Frontal cortex (tissue), 4 donors: ENCODE data around the gene RNF181. TPM values are rescaled to one million over a fixed set of nuclear protein-coding genes. Genes with fewer than 3 reads are reported as not detected.

Source experiments
- DNase-seq, 2 donors: peaks; one replicate each; pipeline ENCODE4 v3.0.0; 2012; ENCODE audit warnings: low spot score in 2 of 2
- FAIRE-seq: peaks from 2 replicates; lab custom pipeline; 2012; peaks lifted over from hg19 to GRCh38; lab: Jason Lieb, UNC
- total RNA-seq: library from RNA; depleted of rRNA; stranded (reverse); fragments of >200 nt; gene quantifications from one replicate; pipeline ENCODE4 v1.2.3, GENCODE V29; 2014
- donor health status: control.
- donor health status: control.
- donor health status: control.

Gene RNF181
- total RNA-seq, 1 donor from 2014 or later: 51.8 TPM

GRCh38 chr2:85575739-85576138 is 19.8 kb upstream of the RNF181 start:
- DNase-seq: no peak
- FAIRE-seq: no peak

DNA sequence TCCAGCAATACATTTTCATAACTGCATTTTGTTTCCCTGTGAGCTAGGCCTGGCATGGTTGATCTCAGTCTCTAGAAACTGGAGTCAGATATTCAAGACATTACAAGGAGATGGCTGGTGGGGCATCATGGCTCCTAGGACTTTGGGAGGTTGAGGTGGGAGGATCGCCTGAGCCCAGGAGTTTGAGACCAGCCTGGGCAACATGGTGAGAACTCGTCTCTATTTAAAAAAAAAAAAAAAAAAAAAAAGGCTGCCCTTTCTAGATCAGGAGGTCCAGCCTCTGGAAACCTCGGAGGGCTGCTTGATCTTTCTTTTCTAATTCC is 18.5 kb upstream of the RNF181 start:
- no peak for FAIRE-seq
- no peak for DNase-seq

DNA sequence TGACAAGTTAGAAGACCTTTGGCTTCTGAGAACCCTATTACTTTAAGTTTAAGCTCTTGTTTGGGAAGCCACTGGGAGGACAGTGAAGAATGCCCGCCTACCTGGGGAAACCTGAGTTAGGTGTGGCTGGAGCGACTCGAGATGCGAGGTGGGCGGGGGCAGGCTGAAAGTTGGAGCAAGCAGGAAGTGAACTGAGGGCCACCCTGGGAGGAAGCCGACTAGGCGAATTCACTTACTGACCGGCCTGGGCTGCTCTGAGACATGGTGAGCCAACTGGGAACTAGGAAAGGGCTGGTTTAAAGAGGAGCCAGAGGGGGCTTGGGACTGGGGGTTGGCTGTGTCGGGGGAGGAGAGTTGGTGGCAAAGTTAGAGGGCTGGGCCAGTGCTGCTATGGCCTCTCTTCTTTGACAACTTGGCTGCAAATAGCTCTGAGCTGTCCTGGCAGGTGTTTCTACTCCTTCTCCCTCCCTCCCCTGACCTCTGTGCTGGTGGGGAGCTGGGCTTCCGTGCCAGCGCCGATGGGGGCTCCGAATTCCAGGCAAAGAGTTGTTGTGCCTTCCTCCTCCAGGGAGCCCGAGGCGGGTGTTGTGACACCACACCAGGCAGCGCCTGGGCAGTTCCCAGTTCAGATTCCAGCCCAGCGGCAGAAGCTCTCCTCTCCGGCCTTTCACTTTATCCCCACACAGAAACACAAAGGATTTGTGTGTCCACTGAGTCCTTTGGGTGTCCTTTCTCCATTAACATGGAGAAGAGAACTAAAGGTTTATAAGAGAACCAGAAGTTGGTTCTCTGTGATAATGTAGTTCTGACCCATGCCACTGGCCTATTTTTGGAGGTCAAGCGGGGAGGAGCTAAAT is 17.9 kb upstream of the RNF181 start, which contains the start of gene VAMP8:
Gene VAMP8 (plus strand): TSS at position 201 of the 857 bp plus-strand sequence. CDS start 61 bp downstream, at position 262.
- DNase-seq (no peak), FAIRE-seq (no peak)

GRCh38 chr2:85578243-85579180 is 17.0 kb upstream of the RNF181 start:
- DNase-seq (no peak), FAIRE-seq (no peak)

DNA sequence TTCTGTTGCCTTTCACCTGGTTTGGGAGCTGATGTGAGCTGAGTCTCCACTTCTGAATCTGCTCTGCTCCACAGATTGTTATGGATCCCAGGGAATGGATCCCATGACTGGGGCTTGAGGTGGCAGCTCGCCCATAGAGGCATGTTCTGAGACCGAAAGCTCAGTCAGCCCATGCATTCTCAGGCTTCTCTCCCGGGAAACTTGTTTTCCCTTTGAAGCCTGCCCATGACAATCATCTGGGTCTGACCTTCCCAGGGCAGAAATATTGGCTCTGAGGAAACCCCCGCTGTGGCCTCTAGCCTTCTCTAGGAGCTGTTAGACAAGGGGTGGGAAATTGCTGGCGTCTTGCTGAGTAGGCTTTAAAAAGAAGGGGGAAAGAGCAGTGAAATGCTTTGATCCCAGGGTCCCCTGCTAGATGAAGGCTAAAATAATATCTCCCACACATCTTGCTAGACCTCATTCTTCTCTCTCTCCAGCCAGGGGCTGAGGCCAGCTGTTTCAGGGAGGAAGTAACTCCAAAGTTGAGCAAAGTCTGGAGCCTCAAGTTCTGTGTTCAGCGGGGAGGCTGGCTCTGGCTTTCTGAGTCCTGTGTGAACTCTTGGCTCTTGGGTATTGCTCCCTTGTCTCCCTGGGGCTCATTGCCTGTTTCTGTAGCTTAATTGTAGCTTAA is 16.1 kb upstream of the RNF181 start:
- DNase-seq (peak; percentile 34 to 49), FAIRE-seq (no peak)

- FAIRE-seq (no peak), DNase-seq (no peak)
These were observed 15.3 kb upstream of the RNF181 start for GRCh38 chr2:85580206-85580605.

DNA sequence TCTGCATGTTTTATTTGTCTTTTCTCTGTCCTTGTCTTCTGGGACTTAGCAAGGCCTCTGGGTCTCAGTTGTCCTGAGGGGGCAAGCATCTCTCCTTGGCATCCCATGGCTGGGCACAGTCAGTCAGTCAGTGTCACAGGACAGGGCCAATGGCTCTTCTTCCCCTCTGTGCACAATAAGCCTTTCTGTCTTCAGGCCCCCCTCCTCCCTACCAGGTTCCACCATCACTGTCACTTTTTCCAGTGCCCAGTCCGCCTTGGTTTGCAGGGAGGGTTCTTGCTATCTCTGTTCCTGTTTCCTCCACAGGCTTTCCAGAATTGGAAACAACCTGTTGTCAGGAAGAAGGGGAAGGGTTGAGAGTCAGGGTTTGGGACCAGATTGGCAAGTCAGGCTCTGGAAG is 13.1 kb upstream of the RNF181 start:
- DNase-seq: no peak

GRCh38 chr2:85583667-85584353 is 11.7 kb upstream of the RNF181 start:
- DNase-seq (no peak), FAIRE-seq (no peak)

More for the DNA sequence above, 13.1 kb upstream of the RNF181 start:
- no peak for FAIRE-seq

DNA sequence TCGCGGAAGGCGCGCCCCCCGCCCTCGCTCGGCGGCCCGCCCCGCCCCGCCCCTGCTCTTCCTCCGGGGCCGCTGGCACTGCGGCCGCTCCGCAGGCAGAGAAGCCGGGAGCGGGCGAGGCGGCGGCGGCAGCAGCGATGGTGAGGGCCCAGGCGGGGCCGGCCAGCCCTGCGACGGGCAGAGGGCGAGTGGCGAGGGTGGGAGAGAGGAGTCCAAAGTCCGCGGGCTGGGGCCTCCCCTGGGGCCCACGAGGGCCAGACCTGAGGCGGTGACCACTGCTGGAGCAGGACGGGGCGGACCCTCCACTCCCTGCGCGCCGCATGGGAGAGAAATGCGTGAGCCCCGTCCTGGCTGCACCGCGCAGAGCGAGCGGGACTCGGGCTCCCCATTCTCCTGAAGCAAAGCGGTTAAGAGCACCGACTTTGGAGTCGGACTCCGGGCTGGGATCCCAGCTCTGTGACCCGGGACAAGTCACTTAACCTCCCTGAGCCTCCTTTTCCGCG is 11.1 kb upstream of the RNF181 start, which contains the start of gene VAMP5:
Gene VAMP5 (plus strand): TSS at position 78 of the 503 bp plus-strand sequence. CDS start 60 bp downstream, at position 138.
- DNase-seq (peak; percentile 49 to 62), FAIRE-seq (no peak)

GRCh38 chr2:85584857-85585780 is 10.4 kb upstream of the RNF181 start:
- peak in 1 of 2 donors; percentile 39 for DNase-seq
- FAIRE-seq: no peak

DNA sequence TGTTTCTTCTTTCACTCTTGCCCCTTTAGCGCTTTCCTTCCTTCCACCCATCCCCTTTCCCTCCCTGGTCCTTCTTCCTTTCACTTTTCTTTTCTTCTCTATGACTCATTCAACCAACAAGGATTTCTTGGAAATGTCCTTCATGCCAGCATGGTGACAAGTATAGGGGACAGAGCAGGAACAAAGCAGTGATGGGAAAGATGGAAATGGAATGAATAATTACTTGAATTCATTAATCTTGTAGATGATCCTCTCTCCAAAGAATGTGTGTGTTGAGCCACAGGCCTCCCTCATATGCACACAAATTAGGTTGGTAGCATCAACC is 9.8 kb upstream of the RNF181 start:
- DNase-seq: peak in 1 of 2 donors; percentile 55
- no peak for FAIRE-seq

DNA sequence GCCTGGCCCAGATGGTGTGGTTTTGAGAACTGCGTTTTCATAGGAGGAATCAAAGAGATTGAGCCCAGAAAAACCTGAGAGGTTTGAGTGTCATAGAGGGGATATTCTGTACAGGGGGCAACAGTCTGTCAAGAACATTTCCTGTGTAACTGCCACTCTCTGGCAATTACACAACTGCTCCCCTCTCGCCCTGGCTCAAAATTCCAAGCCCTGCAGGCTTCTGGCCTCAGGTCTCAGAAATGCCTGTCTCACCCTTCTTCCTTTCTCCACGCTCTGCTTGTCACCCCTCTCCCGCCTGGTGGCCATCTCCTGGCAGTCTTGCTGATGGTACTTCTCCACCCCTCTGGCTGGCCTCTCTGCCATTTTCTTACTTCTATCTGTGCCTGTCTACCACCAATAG is 7.3 kb upstream of the RNF181 start:
- DNase-seq (no peak), FAIRE-seq (no peak)

DNA sequence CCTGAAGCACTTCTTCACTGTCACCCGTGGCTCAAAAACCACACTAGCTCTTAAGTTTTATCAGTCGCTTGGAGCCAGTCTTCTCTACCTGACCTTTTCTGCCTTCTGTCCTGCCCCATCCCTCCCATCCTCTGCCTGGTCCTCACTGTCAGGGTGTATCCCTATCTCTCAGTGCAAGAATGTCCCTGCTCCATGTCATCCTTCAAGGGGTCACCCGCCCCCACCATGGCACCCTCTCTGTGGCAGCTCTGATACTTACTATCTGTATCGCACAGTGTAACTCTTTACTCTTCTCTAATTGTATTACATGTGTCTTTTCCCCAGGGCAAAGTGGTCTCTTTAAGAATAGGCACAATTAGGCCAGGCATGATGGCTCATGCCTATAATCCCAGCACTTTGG is 6.9 kb upstream of the RNF181 start:
- FAIRE-seq: no peak

DNA sequence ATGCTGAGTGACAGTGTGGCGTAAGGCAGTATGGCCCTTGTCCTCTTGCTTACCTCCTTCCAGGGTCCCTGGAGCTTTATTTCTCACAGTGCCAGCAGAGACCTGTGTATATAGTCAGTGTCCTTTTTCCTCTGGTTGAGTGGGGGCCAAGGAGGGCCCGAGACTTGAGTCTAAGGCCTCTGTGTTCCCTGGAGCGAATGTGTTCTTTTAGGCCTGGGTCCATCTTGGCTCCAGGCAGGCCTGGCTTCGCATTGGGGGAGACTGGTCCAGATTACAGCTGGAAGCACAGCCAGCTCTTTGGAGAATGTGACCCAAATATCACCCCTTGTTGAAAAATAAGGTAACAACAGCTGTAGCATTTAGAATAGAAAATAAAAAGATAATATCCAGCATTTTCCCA is 6.4 kb upstream of the RNF181 start:
- DNase-seq (no peak), FAIRE-seq (no peak)

More for the DNA sequence above, 6.9 kb upstream of the RNF181 start:
- no peak for DNase-seq

GRCh38 chr2:85589982-85590791 is 5.4 kb upstream of the RNF181 start:
- DNase-seq (peak in 1 of 2 donors; percentile 37), FAIRE-seq (no peak)

DNA sequence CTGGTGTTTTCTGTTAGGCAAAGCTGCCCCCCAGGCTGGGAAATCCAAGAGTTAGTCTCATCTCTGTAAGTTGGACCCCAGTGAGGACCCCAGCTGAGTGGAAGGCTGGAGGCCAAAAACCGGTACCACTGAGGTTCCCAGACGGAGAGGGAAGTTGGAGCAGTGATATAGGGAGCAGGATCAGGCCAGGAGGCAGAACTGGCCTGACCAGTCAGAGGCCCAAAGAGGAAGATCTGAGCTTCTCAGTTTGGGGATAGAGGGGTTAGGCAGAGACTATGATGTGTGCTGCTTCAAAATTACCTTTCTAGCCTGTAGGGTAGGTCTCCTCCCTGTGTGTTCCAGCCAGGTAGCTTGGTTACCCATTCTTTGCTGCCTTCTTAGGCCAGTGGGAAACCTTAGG is 4.6 kb upstream of the RNF181 start:
- FAIRE-seq: no peak

DNA sequence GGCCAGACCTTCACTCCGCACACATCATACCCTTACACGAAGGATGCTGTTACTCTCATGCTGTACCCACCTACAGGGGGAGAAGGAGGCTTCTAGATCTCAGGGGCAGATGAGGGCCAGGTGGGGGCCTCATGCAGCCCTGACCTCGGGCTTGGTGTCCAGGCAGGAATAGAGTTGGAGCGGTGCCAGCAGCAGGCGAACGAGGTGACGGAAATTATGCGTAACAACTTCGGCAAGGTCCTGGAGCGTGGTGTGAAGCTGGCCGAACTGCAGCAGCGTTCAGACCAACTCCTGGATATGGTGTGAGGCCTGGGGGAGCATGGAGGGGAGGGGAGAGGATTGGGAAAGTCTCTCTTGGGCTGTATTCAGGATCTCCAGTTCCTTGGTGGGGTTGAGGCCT is 4.0 kb upstream of the RNF181 start:
- no peak for FAIRE-seq

More for the DNA sequence above, 4.6 kb upstream of the RNF181 start:
- no peak for DNase-seq

More for the DNA sequence above, 4.0 kb upstream of the RNF181 start:
- no peak for DNase-seq
